H1 (cell line): ENCODE measurements around the gene PACS1. TPM values are rescaled to one million over a fixed set of nuclear protein-coding genes. Genes with fewer than 3 reads are reported as not detected.

Experiments
- BRCA1 ChIP-seq: IDR thresholded peaks from 2 replicates; pipeline ENCODE4 v1.6.1; 2012; ENCODE audit warnings: low read depth, low read length, improper control_type of control experiment
- CHD7 ChIP-seq: fragments of 300-600 bp; sonication (generic); IDR thresholded peaks from 2 replicates; pipeline ENCODE4 v1.7.1; 2012; ENCODE audit warnings: low read length, moderate library complexity, mild to moderate bottlenecking, inconsistent platforms; ENCODE audit not compliant: insufficient replicate concordance
- CREB1 ChIP-seq: IDR thresholded peaks from 2 replicates; pipeline ENCODE4 v1.6.1; 2012; ENCODE audit warnings: inconsistent platforms
- GABPA ChIP-seq: IDR thresholded peaks from 2 replicates; pipeline ENCODE4 v1.6.1; 2011; ENCODE audit warnings: mild to moderate bottlenecking, low read length, moderate library complexity, borderline replicate concordance; ENCODE audit not compliant: insufficient read depth
- MAFK ChIP-seq: IDR thresholded peaks from 2 replicates; pipeline ENCODE4 v1.6.1; 2012; ENCODE audit warnings: low read depth, mild to moderate bottlenecking, improper control_type of control experiment, low read length
- RAD21 ChIP-seq, 2 experiments: IDR thresholded peaks in 1 of 2; conservative IDR thresholded peaks in 1 of 2; 2 replicates each; pipeline ENCODE4 v1.6.1; 2011; ENCODE audit warnings: low read depth in 2 of 2, low read length in 2 of 2, improper control_type of control experiment in 1 of 2, inconsistent platforms in 1 of 2, mild to moderate bottlenecking in 1 of 2, moderate library complexity in 1 of 2
- RBBP5 ChIP-seq: IDR thresholded peaks from 2 replicates; pipeline ENCODE4 v1.7.1; 2012; ENCODE audit warnings: low read depth, mild to moderate bottlenecking, inconsistent platforms, low read length, moderate library complexity, borderline replicate concordance
- SP1 ChIP-seq: IDR thresholded peaks from 2 replicates; pipeline ENCODE4 v1.6.1; 2011; ENCODE audit warnings: low read depth, low read length
- SP2 ChIP-seq: IDR thresholded peaks from 2 replicates; pipeline ENCODE4 v1.6.1; 2012; ENCODE audit warnings: mild to moderate bottlenecking, low read length, inconsistent platforms
- TAF1 ChIP-seq: IDR thresholded peaks from 2 replicates; pipeline ENCODE4 v1.6.1; 2011; ENCODE audit warnings: mild to moderate bottlenecking, low read depth, low read length
- YY1 ChIP-seq: IDR thresholded peaks from 2 replicates; pipeline ENCODE4 v1.6.1; 2011; ENCODE audit warnings: low read depth, mild to moderate bottlenecking, low read length
- polyA plus RNA-seq, 7 experiments: library from polyadenylated mRNA; depleted of rRNA in 3 of 7; stranded (reverse) in 5 of 7; unstranded in 2 of 7; fragments of >200 nt in 5 of 7; fragments of 200-250 nt in 2 of 7; gene quantifications; 1 replicate in 5 of 7; 2 replicates in 1 of 7; 4 replicates in 1 of 7; pipeline versions ENCODE4 v1.2.1 to v1.2.3, GENCODE V29; 2011 to 2013; ENCODE audit warnings: missing spikeins in 2 of 7, mixed read lengths in 2 of 7
- total RNA-seq: library from RNA; stranded (reverse); fragmentation: NEBNext Ultra II Directional; extraction: Animal tissue kit (Norgen Biotek cat#: 25700); gene quantifications from 2 replicates; pipeline ENCODE4 v1.2.1, GENCODE V29; 2021

PACS1 gene
- total and polyA plus RNA-seq, 2 of the 8 experiments (the other 6 are each of a cell fraction or from before 2014, with no cell fraction given), result 11.5 to 36.0 TPM

GRCh38 chr11:66268244-66268951 lies 198.3 kb downstream of the PACS1 start, which contains the start of gene RAB1B (continued):
- TF ChIP-seq YY1, result peak; percentile 95
- TF ChIP-seq BRCA1, result no peak
- 0 out of 2 replicates have a peak, but pooled peaks have one; percentile 38 for TF ChIP-seq SP1
- TF ChIP-seq CHD7, result no peak
- TF ChIP-seq RAD21 (IDR thresholded peaks at IDR 0.05 in 1 of 2, conservative IDR thresholded peaks at IDR 0.05 in 1 of 2; ENCODE audit: low read depth in 2 of 2, low read length in 2 of 2), result no peak
- no peak for TF ChIP-seq GABPA
- peak; percentile 65 for TF ChIP-seq TAF1
- TF ChIP-seq MAFK, result no peak
- TF ChIP-seq CREB1, result peak; percentile 59; the same call in 1 of the 2 replicates
- 0 out of 2 replicates have a peak, but pooled peaks have one; percentile 19 for TF ChIP-seq RBBP5
- no peak for TF ChIP-seq SP2
